Endodermal cell (in vitro differentiated cells): ENCODE measurements around the gene GFPT1. TPM values are rescaled to one million over a fixed set of nuclear protein-coding genes. Genes with fewer than 3 reads are reported as not detected.

Source experiments
- DNase-seq: peaks from one replicate; pipeline ENCODE4 v3.0.0-alpha.2; 2017
- H3K27ac ChIP-seq: 2 replicates; pipeline ENCODE4 v1.5.1; 2013; ENCODE audit warnings: mild to moderate bottlenecking, low read depth, low read length, moderate library complexity
- H3K27me3 ChIP-seq: 2 replicates; pipeline ENCODE4 v1.6.1; 2013; ENCODE audit warnings: mild to moderate bottlenecking, low read length, moderate library complexity; ENCODE audit not compliant: insufficient read depth, control insufficient read depth, poor library complexity, severe bottlenecking
- H3K36me3 ChIP-seq: 2 replicates; pipeline ENCODE4 v1.7.0; 2013; ENCODE audit warnings: mild to moderate bottlenecking, low read length, moderate library complexity; ENCODE audit not compliant: control insufficient read depth, insufficient read depth
- H3K4me1 ChIP-seq: one replicate; pipeline ENCODE4 v1.7.0; 2013; ENCODE audit warnings: low read length; ENCODE audit not compliant: control insufficient read depth, insufficient read depth
- H3K4me3 ChIP-seq: 2 replicates; pipeline ENCODE4 v1.5.1; 2013; ENCODE audit warnings: mild to moderate bottlenecking, low read length, moderate library complexity
- H3K9ac ChIP-seq: 2 replicates; pipeline ENCODE4 v1.6.1; 2013; ENCODE audit warnings: mild to moderate bottlenecking, low read length, moderate library complexity; ENCODE audit not compliant: poor library complexity, severe bottlenecking; ENCODE audit errors: extremely low read depth
- H3K9me3 ChIP-seq: 2 replicates; pipeline ENCODE4 v1.6.1; 2013; ENCODE audit warnings: mild to moderate bottlenecking, low read length, moderate library complexity; ENCODE audit not compliant: control insufficient read depth
- H3K27ac Mint-ChIP-seq: 2 replicates; pipeline ENCODE4 v1.8.0; 2020; ENCODE audit warnings: mixed read lengths
- H3K27me3 Mint-ChIP-seq: 2 replicates; pipeline ENCODE4 v1.8.0; 2021; ENCODE audit warnings: mild to moderate bottlenecking, mixed read lengths; ENCODE audit not compliant: insufficient read depth
- H3K36me3 Mint-ChIP-seq: 2 replicates; pipeline ENCODE4 v1.8.0; 2020; ENCODE audit warnings: low read depth, mixed read lengths
- H3K4me1 Mint-ChIP-seq: 2 replicates; pipeline ENCODE4 v1.8.0; 2020; ENCODE audit warnings: mixed read lengths
- H3K4me3 Mint-ChIP-seq: 2 replicates; pipeline ENCODE4 v1.8.0; 2020; ENCODE audit warnings: mild to moderate bottlenecking, moderate library complexity, mixed read lengths
- H3K9me3 Mint-ChIP-seq: 2 replicates; pipeline ENCODE4 v1.8.0; 2020; ENCODE audit warnings: mild to moderate bottlenecking, mixed read lengths
- CTCF ChIP-seq: fragments of 200-600 bp; sonication (generic); conservative IDR thresholded peaks from 2 replicates; pipeline ENCODE4 v1.5.0; 2021; ENCODE audit warnings: antibody characterized with exemption, mild to moderate bottlenecking
- WGBS, 2 experiments: methylation state at CpG; one replicate each; pipeline versions ENCODE4 v1.1.5 to v1.1.7; 2013; ENCODE audit warnings: missing lambda C conversion rate in 2 of 2, mixed read lengths in 1 of 2; ENCODE audit not compliant: insufficient coverage in 1 of 2, insufficient read length in 1 of 2; 5-methylcytosine and 5-hydroxymethylcytosine counted together
- total RNA-seq, 2 donors: library from RNA; stranded (reverse); fragmentation: NEBNext Ultra II Directional in 1 of 2; extraction: Animal tissue kit (Norgen Biotek cat#: 25700) in 1 of 2; gene quantifications; 2 replicates in 1 of 2; 3 replicates in 1 of 2; pipeline ENCODE4 v1.2.1, GENCODE V29; 2021

GFPT1 gene
- total RNA-seq, 2 donors from 2014 or later: 79.8 to 95.9 TPM

DNA sequence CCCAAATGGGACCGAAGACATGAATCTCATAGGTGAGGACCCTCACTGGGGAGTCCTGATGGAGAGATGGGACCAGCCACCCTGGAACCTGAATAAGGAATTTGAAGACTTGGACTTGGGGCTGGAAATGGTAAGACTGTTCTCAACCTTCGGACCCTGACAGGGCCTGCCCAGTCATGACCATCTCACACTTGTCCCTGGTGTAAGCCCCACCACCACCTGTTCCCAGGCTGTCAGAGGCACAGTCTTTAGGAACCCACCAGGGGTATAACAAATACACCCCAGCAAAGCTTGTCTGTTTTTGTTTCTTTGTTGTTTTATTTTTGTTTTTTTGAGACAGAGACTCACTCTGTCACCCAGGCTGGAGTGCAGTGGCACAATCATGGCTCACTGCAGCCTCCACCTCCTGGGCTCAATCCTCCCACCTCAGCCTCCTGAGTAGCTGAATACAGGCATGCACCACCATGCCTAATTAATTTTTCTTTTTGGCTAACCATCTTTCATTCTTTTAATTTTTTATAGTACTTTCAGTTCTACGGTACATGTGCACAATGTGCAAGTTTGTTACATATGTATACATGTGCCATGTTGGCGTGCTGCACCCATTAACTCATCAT, 106.1 kb downstream of the GFPT1 start:
- H3K27me3 Mint-ChIP-seq: no peaks in the 10 kb centered on the region
- DNase-seq: no peak
- no peak for TF ChIP-seq CTCF
- Histone ChIP-seq H3K36me3 (no peaks in the 10 kb centered on the region), H3K4me1 (no peaks in the 10 kb centered on the region), H3K4me3 (no peak overlapping the region), H3K9me3 (no peaks in the 10 kb centered on the region), H3K9ac (no peak overlapping the region), H3K27ac (no peak overlapping the region), H3K27me3 (no peaks in the 10 kb centered on the region)
- no peaks in the 10 kb centered on the region for H3K9me3 Mint-ChIP-seq
- H3K4me3 Mint-ChIP-seq: no peak overlapping the region
- no peaks in the 10 kb centered on the region for H3K4me1 Mint-ChIP-seq
- no peaks in the 10 kb centered on the region for H3K36me3 Mint-ChIP-seq
- no peak overlapping the region for H3K27ac Mint-ChIP-seq
- 95 to 100% methylated on average over 1 to 4 of the region's 4 CpGs for WGBS, 2 experiments

GRCh38 chr2:69279931-69280681, 106.9 kb downstream of the GFPT1 start:
- 90 to 96% methylated on average over 7 to 9 of the region's 9 CpGs for WGBS, 2 experiments
- peak; percentile 67 for DNase-seq
- no peaks in the 10 kb centered on the region for H3K36me3 Mint-ChIP-seq

GRCh38 chr2:69279211-69279610, 107.8 kb downstream of the GFPT1 start:
- no peaks in the 10 kb centered on the region for H3K36me3 ChIP-seq
- Mint-ChIP-seq H3K27ac (no peak overlapping the region), H3K4me1 (no peaks in the 10 kb centered on the region), H3K4me3 (no peak overlapping the region), H3K36me3 (no peaks in the 10 kb centered on the region), H3K9me3 (no peaks in the 10 kb centered on the region), H3K27me3 (no peaks in the 10 kb centered on the region)
- TF ChIP-seq CTCF: no peak
- 97% methylated on average over 2 of the region's 2 CpGs; no CpG with 5 or more reads in 1 of the 2 experiments for WGBS, 2 experiments
- H3K9me3 ChIP-seq: no peaks in the 10 kb centered on the region
- H3K4me3 ChIP-seq: no peak overlapping the region
- no peak overlapping the region for H3K9ac ChIP-seq
- H3K27me3 ChIP-seq: no peaks in the 10 kb centered on the region
- no peaks in the 10 kb centered on the region for H3K4me1 ChIP-seq
- no peak overlapping the region for H3K27ac ChIP-seq
- DNase-seq: no peak

More at GRCh38 chr2:69279931-69280681, 106.9 kb downstream of the GFPT1 start:
- Mint-ChIP-seq H3K4me3 (no peak overlapping the region), H3K27ac (no peak overlapping the region), H3K27me3 (no peaks in the 10 kb centered on the region), H3K4me1 (no peaks in the 10 kb centered on the region), H3K9me3 (no peaks in the 10 kb centered on the region)
- Histone ChIP-seq H3K27me3 (no peaks in the 10 kb centered on the region), H3K9ac (no peak overlapping the region), H3K36me3 (no peaks in the 10 kb centered on the region), H3K27ac (no peak overlapping the region), H3K4me3 (no peak overlapping the region), H3K4me1 (no peaks in the 10 kb centered on the region), H3K9me3 (no peaks in the 10 kb centered on the region)
- no peak for TF ChIP-seq CTCF
